HG03439 (cell line): ENCODE measurements around the gene EVC.

Experiments used
- ATAC-seq: cut with Tn5 transposase; IDR thresholded peaks from one replicate; pipeline ENCODE4 v1.9.1; 2021; ENCODE audit warnings: mild to moderate bottlenecking, moderate library complexity; ENCODE audit not compliant: unreplicated experiment

Gene EVC

DNA sequence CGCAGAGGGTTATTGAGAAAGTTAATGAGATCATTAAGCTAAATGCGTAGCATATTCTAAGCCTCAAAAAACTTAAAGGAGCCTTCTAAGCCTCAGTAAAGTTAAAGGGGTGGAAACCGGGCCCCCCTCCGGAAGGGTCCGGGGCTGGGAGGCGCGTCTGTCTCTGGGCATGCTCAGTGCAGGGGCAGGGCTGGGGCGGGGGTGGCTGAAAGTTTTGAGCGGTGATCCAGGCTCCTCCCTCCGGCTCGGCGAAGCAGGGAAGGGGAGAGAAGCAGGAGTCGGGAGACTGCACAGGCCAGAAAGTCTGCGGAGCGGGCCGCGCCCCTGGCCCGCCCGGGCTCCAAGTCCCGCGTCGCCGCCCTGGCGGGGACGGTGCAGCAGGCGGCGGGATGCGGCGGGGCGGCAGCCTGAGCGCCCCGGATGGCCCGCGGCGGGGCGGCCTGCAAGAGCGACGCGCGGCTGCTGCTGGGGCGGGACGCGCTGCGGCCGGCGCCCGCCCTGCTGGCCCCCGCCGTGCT is at the start of gene EVC:
EVC (plus strand) TSS at position 241 of the 518 bp plus-strand sequence; CDS start at position 421, 180 bp downstream.
- ATAC-seq = no peak

DNA sequence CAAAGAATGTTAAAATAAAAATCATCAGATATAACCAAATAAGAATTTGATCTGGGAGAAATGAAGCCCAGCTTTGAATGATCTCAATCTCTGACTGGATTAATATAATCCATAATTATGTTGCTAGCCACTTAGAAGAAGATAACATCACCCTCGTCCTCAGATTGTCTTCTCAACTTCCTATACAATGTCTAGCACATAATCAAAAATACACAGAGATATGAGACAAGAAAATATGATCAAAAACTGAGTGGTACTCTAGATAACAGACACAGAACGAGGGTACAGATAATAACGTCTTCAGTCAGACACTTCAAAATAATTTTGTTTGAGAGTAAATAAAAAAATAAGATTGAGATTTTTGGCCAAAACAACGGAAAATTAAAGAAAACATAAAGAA is 49.8 kb upstream of the EVC start:
- no peak for ATAC-seq

DNA sequence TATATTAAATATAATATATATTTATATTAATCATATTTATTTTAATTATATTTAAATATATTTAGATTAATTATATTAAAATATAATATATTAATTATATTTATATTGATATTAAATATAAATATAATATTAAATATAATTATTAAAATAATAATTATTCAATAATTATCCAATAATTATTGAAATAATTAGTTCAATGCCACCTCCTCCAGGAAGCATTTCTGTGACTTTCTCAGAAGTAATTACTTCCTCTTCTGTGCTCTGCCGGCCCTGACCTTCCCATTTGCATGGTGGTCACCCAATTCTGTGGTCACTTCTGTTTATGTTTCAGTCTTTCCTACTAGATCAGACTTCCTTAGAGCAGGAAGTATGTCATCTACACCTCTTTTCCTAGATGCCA is 48.4 kb upstream of the EVC start:
- no peak for ATAC-seq

DNA sequence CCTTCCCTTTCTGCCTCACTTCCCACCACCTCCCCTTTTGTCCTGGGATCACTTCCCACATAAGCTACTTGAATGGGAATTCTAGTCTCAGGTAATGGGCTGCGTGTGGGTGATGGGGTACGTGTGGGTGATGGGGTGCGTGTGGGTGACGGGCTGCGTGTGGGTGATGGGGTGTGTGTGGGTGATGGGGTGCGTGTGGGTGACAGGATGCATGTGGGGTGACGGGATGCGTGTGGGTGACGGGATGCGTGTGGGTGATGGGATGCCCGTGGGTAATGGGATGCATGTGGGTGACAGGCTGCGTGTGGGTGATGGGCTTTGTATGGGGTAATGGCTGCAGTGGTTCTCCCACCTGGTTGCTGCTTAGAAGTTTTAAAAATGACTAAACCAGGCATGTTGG is 46.2 kb upstream of the EVC start:
- ATAC-seq = no peak

DNA sequence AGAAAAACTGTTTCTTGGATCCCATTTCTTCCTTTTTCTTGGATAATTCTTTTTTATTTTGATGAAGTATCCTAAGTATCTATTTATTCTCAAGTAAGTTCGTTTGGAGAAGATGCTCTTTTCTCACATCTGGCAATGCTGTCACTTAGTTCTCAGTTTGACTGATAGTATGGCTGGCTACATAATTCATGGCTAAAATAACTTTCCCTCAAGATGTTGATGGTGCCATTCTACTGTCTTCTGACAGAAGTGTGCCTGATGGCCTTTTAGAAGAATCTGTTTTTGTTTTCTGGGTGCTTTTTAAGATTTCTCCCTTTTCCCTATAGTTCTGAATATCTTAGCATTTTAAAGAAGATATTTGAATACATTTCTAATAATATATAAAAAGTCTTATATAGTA is 44.3 kb upstream of the EVC start:
- no peak for ATAC-seq

DNA sequence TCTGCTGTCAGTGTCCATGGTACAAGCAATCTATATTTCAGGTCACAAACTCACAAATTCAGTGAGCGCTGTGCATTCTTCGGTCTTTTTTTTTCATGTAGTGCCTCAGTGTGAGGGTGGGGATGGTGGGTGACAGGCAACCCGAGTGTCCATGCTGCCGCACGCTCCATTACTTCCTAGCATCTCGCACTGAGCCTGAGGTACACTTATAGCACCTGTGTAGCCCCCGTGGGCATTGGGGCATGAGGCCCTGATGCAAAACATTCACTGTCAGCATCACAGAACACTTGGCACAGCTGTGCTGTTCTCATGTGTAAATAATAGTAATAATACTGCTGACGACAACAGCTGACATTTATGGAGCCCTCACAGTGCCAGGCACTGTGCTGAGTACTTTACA is 34.2 kb upstream of the EVC start:
- no peak for ATAC-seq

DNA sequence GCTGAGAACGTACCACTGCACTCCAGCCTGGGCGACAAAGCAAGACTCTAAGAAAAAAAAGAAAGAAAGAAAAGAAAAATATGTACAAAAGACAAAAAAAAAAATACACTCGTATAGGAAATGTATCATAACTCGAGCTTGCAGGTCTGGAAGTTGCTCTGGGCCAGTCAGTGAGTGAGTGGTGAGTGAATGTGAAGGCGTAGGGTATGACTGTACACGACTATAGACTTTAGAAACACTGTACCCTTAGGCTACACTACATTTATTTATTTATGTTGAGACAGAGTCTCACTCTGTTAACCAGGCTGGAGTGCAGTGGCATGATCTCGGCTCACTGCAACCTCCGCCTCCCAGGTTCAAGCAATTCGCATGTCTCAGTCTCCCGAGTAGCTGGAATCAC is 32.0 kb upstream of the EVC start:
- ATAC-seq = no peak

DNA sequence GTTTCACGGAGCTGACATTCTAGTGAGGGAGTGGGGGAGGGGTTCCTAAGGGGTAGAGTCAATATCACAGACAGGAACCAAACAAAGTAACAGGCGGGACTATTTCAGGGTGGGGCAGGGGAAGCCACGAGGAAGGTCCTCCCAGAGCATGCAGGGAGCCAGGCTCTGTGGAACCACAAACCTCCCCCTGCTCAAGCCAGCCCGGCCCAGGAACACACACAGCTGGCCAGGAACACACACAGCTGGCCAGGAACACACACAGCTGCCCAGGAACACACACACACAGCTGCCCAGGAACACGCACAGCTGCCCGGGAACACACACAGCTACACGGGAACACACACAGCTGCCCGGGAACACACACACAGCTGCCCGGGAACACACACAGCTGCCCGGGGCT is 27.4 kb upstream of the EVC start:
- no peak for ATAC-seq

DNA sequence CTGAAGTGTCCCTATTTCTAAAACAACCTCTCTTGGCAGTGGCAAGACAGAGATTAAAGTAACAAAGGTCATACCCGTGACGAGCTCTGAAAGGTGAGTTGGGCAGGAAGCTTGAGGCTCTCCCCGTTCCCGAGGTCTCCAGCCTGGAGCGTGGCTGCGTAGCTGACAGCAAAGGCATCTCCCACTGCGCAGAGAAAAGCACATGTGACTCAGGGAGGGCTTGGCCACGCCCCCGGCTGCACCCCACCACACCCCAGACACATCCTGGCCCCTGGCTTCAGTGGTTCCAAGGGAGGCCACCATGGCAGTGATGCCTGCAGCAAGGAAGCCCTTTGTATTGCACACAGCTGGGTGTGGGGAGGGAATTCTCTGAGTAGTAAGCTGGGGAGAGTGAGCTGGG is 25.7 kb upstream of the EVC start:
- ATAC-seq = no peak

DNA sequence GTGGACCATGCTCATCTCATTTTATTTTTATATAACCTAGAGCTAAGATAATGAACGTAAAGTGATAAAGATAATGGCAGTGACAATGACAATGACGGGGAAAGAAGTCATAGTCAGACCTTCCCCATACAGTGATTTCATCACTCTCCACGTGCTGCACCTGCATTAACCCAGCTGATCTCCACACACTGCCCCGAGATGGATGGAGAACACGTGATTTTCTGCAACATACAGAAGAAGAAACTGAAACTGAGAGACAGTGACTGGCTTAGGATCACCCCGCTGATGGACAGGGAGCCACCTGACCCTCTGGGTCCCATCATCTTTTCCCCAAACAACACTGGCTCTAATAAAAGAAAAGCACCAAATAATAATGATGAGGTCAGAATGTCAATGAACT is 24.7 kb upstream of the EVC start:
- no peak for ATAC-seq

DNA sequence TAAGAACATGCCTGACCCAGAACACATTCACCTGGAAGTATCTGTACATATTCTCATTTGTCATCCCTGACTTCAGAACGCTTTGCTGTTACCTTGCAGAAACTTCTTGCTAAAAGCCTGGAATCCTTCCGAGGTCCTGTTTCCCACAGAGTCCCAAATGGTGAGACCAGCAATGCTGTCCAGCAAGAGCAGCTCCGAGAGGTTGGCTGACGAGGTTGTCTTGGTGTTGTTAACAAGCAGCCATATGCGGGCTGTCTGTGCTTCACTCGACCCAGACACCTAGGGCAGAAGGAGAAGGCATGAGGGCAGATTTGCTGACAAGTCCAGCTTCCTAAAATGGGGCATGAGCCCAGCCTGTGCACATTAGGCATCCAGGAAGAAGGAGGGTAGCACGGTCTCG is 21.9 kb upstream of the EVC start:
- no peak for ATAC-seq

DNA sequence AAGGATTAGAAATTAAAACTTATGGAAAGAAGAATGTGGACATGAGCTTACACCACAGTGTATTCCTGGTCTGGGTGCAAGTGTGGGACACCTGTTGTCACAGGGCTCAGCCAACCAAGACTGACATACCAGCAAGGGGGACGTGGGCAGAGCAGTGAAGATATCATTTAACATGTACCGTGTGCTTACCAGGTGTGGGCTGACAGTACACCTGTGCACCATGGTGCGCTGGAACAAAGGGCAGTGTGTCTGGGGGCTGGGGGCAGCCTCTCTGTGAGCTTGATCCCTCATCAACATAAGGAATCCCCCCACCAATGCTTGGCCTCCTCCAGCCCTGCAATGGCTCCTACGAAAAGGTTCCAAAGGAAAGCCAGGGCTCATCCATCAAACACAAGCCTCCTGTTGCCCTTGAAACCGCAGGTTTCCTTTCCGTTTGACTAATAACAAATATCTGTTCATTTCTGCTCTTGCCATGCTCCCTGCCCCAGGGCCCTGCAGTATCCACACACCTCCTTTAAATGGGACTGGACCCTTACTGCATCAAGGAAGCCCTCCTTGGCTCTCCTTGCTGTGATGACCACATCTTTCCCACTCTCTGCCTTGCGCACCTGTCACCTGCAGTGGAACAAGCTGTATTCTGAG is 19.4 kb upstream of the EVC start:
- ATAC-seq = no peak

DNA sequence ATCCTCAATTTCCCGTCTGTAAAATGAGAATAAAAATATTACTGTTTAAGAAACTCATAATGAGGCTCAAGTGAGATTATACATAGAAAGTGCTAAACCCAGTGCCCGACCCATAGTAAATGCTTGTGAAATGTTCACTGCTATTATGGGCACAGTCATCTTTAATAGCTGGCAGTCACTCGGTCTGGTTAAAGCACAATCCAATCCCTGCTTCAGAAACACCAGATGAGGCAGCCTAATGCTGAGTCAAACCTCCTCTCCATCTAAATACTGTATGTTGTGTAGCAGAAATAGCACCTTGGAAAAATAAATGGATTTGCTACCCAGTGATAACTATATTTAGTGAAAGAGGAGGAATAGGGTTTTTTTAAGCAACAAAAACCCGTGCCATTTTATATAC is 17.1 kb upstream of the EVC start:
- ATAC-seq = no peak

DNA sequence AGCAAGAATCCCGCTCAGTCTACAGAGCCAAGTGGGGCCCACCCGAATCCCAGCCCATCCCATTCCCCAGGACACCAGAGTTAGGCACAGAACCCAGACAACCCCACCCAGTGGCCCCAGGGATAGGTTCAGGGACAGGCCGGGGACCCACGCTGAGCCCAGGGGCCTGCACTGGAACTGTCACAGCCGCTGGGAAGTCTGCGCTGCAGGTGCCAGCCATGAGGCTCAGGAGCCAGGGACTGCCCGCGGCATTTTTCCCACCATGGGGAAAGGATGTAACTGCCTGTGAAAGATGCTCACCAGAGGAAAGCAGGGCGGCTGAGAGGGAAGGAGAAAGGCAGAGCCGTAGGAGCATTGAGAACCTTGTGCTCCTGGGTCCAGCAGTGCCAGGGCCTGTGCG is 14.7 kb upstream of the EVC start:
- ATAC-seq = no peak

DNA sequence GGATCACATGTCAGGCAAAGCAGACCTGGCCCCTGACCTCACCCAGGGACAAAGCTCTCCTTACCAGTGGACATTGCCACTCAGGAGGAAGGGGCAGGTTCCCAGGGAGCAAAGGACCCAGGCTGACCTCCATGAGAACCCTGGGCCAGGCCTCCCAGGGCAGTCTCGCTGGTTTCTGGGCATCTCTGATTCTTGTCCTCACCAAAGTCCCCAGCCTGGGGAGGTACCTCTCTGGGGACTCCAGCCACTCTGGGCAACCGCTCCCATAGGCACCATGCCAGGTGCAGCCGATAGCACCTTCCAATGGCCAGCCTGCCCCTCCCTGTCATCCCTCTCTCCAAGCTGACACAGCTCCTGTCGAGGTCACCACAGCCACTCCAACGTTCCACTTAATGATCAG is 10.5 kb upstream of the EVC start:
- no peak for ATAC-seq

DNA sequence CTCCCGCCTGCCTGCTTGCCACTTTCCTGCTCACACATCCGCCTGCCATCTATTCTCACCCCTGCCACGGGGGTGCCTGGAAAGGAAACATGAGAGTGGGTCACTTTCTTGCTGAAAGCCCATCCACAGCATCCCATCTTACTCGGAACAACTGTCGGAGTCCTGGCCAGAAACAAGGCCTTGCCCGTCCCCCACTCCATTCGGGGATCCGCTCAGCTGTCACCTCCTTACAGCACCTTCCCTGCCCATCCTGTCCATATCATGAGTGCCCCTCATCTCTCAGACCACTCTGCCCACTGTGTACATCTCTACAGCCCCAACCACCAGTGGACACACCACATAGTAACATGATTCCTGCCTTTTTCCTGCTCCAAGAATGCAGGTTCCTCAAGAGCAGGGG is 9.0 kb upstream of the EVC start:
- no peak for ATAC-seq

DNA sequence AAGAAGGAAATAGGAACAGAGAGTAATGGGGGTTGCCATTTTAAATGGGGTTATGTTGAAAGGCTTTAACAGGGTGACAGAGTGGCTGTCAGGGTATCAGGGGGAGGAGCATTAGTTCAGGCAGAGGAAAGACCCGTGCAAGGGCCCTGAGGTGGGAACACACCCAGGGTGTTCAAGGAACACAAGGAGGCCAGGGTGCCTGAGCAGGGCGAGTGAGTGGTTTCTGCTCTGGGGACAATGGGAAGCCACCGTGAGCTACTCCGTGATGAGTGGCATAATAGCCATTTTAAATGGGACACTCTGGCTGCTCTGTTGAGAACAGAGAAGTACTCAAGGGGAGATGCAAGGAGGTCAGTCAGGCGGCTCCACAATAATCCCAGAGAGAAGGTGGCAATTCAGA is 7.2 kb upstream of the EVC start:
- no peak for ATAC-seq

DNA sequence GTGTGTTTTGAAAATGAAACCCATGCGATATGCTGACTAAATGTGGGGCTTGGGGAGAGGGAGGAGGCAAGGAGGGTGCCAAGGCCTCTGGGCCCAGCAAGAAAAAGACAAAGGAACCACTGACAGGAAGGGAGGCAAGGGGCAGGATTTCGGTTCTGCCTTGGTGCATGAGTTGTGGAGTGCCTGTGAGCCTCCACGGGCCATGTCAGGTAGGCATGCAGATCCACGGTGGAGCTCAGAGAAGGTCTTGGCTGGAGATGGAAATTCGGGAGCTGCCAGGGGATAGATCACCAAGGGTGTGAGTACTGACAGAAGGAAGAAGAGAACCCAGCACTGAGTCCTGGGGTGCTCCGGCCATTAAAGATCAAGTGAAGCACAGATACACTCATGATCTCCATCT is 6.7 kb upstream of the EVC start:
- ATAC-seq = no peak

DNA sequence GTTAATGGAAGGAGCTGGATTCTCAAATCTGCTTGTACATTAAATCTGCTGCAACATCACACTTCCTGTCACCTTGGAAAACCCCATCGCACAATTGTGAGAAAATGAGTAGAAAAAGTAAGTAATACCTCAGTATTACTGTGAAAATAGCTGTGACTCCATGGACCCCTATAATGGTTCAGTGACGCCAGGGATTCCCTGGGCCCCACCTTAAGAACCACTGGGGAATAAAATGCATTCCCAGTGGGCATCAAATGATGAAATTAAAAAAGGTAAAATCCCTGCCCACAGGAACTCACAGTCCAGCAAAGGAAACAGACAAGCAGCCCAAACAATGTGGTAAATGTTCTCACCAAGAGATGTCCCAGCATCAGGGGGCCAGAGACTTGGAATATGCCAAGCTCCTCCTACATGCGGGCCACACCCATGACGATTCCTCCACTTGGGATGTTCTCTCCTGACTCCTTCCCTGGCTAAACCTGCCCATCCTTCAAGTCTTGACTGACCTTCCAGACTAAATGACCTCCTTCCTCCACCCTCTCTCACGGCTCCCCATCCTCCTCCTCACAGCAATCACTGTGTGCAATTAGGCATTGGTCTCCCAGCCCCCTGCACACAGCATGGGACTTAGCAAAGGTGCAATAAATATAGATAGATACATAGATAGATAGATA is 5.2 kb upstream of the EVC start:
- ATAC-seq = no peak

DNA sequence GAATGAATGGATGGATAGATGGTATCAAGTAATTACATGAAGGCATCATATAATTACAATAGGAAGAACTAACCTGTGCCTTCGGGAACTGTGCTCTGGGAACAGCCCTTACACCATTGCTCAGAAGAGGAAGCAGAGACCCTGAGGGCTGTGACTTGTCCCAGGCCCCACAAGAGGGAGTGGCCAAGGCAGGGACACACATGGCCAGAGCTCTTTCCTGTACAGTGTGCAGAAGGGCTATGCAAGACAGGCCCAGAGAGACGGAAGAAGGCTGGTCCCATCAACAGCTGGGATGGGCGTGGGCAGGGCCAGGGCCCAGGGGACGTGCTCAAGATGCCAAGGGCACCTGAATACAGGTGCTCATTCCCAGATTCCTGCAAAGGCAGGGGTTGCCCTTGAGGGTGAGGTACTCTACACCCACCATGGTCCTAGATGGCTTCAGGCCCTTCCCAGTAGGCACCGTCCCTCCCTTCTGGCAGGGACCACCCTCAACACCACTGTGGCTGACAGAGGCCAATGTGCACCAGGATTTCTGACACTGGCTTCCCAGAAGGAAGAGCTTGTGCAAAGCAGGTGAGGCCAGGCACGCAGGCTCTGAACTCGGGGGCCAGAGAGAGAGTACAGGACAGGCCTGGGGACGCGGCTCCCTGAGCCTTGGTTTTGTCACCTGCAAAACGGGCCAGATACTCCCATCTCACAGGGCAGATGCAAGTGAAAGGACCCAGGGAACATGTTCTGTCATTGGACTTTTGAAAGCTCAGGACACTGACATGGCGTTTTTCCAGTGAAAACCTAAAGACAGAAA is 4.3 kb upstream of the EVC start:
- ATAC-seq = no peak

DNA sequence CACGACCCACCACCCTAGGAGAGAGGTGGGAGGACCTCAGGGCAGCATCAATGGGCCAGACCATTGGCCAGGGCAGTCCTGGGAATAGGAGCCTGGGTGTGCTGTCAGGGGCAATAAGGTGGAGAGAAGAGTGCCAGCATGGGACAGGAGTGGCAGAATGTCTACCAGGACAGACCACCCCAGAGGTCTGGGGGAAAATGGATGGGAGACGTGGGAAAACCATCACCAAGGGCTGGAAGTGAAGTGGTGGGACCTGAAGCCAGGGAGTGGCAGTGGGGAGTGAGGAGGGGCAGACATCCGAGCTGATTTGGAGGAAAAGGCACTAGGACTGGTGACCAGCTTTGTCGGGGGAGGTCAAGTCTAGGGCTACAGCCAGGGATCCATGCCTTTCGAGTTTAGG is 3.6 kb upstream of the EVC start:
- ATAC-seq = no peak
